Left lung (tissue), 10 donors: ENCODE measurements around the gene MAP3K9. TPM values are rescaled to one million over a fixed set of nuclear protein-coding genes. Genes with fewer than 3 reads are reported as not detected.

Source experiments
- ATAC-seq: fragments of 200-7000 bp; cut with Tn5 transposase; one replicate; pipeline ENCODE4 v1.9.1; 2020; ENCODE audit warnings: moderate library complexity
- DNase-seq, 4 donors: peaks; one replicate each; pipeline ENCODE4 v3.0.0-alpha.2; 2013 to 2020
- H3K27ac ChIP-seq, 2 donors: fragments of 200-600 bp; sonication (generic) in 1 of 2; one replicate each; pipeline versions ENCODE4 v1.5.0 to v1.8.0; 2020 to 2021
- H3K27me3 ChIP-seq, 2 donors: fragments of 200-600 bp; sonication (generic) in 1 of 2; one replicate each; pipeline versions ENCODE4 v1.5.0 to v1.8.0; 2020 to 2021
- H3K36me3 ChIP-seq, 2 donors: fragments of 200-600 bp; sonication (generic) in 1 of 2; one replicate each; pipeline versions ENCODE4 v1.5.0 to v1.8.0; 2020 to 2021
- H3K4me1 ChIP-seq, 2 donors: fragments of 200-600 bp; one replicate each; pipeline ENCODE4 v1.8.0; 2021
- H3K4me3 ChIP-seq, 2 donors: fragments of 200-600 bp; sonication (generic) in 1 of 2; one replicate each; pipeline versions ENCODE4 v1.5.0 to v1.8.0; 2020 to 2021; ENCODE audit warnings: mild to moderate bottlenecking in 1 of 2
- H3K9me3 ChIP-seq, 2 donors: fragments of 200-600 bp; sonication (generic) in 1 of 2; one replicate each; pipeline versions ENCODE4 v1.5.0 to v1.8.0; 2020 to 2021
- intact Hi-C, 2 donors: fragments of 100-400 bp; cut with DNase I; formaldehyde crosslinking; loops; one replicate each; pipeline versions ENCODE4 v1.11.2 to v1.14.2; 2022
- polyA plus RNA-seq, 6 donors: library from polyadenylated mRNA; unstranded; fragments of 120-200 nt; gene quantifications; one replicate each; pipeline ENCODE4 v1.2.1, GENCODE V29; 2013; ENCODE audit not compliant: insufficient read length in 6 of 6
- total RNA-seq, 2 donors: library from RNA; stranded (reverse); fragmentation: NEBNext Ultra II Directional; extraction: Animal tissue kit (Norgen Biotek cat#: 25700); gene quantifications; one replicate each; pipeline ENCODE4 v1.2.1, GENCODE V29; 2021
- TF ChIP-seq, protein P1 (sequence below), 2 donors: fragments of 200-600 bp; sonication (generic) in 1 of 2; IDR thresholded peaks; one replicate each; pipeline versions ENCODE4 v1.5.0 to v1.8.0; 2021; ENCODE audit warnings: antibody characterized with exemption in 2 of 2
- donor health status: DM: no; HTN: yes; CAD: no.
- donor health status: DM: no; HTN: no; CAD: no.

MAP3K9 gene
- total and polyA plus RNA-seq, 8 donors: 5.1 to 13.1 (median 6.4) TPM

DNA sequence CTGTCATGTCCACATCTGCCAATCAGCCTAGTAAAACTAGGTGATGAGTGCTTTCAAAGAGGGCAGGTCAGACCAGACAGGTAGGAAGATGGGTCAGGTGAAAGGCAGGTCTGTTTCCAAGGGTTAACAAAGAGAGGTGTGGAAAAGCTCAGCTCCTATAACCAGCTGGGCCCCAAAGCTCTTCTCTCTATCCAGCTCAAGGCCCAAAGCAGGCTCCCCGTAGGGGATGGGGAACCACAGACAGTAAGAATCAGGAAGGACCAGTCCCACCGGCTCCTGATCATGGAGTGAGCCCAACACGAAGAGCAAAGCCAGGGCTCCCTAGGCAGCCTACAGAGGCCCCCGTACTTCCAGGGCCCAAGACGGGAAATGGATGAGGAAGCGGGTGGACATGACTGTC is 84.4 kb downstream of the MAP3K9 start:
- TF ChIP-seq, protein P1, sequence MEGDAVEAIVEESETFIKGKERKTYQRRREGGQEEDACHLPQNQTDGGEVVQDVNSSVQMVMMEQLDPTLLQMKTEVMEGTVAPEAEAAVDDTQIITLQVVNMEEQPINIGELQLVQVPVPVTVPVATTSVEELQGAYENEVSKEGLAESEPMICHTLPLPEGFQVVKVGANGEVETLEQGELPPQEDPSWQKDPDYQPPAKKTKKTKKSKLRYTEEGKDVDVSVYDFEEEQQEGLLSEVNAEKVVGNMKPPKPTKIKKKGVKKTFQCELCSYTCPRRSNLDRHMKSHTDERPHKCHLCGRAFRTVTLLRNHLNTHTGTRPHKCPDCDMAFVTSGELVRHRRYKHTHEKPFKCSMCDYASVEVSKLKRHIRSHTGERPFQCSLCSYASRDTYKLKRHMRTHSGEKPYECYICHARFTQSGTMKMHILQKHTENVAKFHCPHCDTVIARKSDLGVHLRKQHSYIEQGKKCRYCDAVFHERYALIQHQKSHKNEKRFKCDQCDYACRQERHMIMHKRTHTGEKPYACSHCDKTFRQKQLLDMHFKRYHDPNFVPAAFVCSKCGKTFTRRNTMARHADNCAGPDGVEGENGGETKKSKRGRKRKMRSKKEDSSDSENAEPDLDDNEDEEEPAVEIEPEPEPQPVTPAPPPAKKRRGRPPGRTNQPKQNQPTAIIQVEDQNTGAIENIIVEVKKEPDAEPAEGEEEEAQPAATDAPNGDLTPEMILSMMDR (IDR thresholded peaks at IDR 0.05): no peak
- no peak for DNase-seq
- no peak for ATAC-seq
- intact Hi-C loops: no loop called here
- Histone ChIP-seq H3K9me3 (no peaks in the 10 kb centered on the region), H3K27me3 (no peaks in the 10 kb centered on the region), H3K4me3 (no peak overlapping the region), H3K36me3 (peaks cover 0 to under 1% of the 10 kb centered on the region in 2 donors), H3K27ac (no peak overlapping the region), H3K4me1 (no peaks in the 10 kb centered on the region)

DNA sequence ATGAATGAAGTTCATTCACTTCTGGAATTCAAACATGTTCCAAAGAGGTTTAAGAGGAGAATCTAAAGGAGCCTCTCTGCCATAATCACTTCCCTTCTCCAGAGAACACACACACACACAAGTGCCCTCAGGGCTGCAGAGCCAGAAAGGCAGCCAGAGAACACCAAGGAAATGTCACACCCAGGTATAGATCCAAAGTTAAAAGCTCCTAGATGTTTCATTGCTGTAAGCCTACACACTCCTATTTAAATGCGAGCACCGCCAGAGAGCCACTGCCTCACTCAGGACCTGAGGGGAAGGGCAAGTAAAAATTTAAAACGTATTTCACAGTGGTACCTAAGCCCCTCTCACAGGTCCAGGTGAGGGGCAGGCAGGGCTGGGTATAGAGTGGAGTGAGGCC is 85.2 kb downstream of the MAP3K9 start:
- ATAC-seq: peak; percentile 77
- no peak for DNase-seq
- no peaks in the 10 kb centered on the region for H3K9me3 ChIP-seq

DNA sequence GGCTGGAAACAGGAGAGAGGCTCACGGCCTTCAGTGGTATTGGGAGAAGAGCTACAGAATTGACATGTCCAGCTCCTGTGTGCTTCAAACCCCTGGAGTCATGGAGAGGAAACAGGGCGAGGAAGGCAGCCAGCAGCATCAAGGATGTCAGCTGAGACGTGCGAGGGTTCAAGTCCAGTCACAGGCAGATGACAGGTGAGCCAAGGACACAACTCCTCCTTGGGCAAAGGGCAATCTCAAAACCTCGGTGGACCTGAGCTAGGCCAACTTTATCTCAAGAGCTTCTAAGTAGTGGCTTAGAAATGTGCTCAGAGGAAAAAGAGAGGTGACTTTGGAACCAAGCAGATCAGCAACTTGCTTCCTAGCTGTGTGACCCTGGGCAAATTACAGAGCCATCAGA is 86.0 kb downstream of the MAP3K9 start:
- intact Hi-C loops: no loop called here
- DNase-seq: no peak
- H3K4me1 ChIP-seq: no peaks in the 10 kb centered on the region
- H3K27ac ChIP-seq: no peak overlapping the region
- H3K9me3 ChIP-seq: no peaks in the 10 kb centered on the region
- H3K36me3 ChIP-seq: no peaks in the 10 kb centered on the region
- no peak for ATAC-seq
- TF ChIP-seq, protein P1 (IDR thresholded peaks at IDR 0.05): no peak
- H3K4me3 ChIP-seq: no peak overlapping the region
- no peaks in the 10 kb centered on the region for H3K27me3 ChIP-seq

More for the DNA sequence above, 85.2 kb downstream of the MAP3K9 start:
- TF ChIP-seq, protein P1 (IDR thresholded peaks at IDR 0.05): no peak
- Histone ChIP-seq H3K36me3 (no peaks in the 10 kb centered on the region), H3K27ac (no peak overlapping the region), H3K27me3 (no peaks in the 10 kb centered on the region), H3K4me1 (no peaks in the 10 kb centered on the region), H3K4me3 (no peak overlapping the region)
- intact Hi-C loops: no loop called here

DNA sequence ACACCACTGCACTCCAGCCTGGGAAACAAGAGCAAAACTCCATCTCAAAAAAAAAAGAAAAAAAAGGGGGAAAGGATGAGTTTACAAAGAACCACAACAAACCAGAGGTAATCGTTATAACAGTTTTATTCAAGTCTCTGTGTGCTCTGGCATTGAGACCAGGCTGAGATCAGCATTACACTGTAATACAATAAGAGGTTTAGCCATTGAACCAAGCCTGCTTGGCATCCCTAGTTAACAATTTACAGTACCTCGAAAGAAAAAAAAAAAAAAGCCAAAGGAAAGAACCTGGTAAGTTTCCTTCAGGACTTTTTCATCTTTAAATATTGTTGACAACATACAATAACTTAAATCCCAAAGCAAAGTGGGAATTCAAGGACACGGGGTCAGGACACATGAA is 86.9 kb downstream of the MAP3K9 start:
- TF ChIP-seq, protein P1 (IDR thresholded peaks at IDR 0.05): no peak
- H3K4me1 ChIP-seq: no peaks in the 10 kb centered on the region

DNA sequence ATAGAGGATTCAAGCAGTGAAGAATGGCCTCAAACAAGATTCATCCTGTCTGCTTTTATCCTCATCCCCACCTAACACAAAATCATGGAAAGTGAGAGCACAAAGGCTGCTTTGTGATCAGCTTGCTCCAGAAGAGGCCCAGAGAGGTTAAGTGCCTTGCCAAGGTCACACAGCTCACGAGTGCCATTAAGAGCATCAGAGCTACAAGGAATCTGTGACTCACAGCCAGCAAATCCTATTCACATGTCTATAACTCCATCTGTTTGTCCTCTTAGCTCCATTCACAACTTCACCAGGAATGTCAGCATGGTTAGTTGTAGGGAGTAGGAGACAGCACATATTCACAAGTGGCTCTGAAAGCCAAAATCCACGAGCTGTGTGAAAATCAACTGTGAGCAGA is 87.8 kb downstream of the MAP3K9 start:
- no peak overlapping the region for H3K27ac ChIP-seq
- no peaks in the 10 kb centered on the region for H3K4me1 ChIP-seq
- no peak for ATAC-seq
- no peaks in the 10 kb centered on the region for H3K9me3 ChIP-seq
- TF ChIP-seq, protein P1 (IDR thresholded peaks at IDR 0.05): no peak
- intact Hi-C loops: no loop called here
- DNase-seq: no peak
- H3K4me3 ChIP-seq: no peak overlapping the region
- H3K36me3 ChIP-seq: no peaks in the 10 kb centered on the region
- H3K27me3 ChIP-seq: no peaks in the 10 kb centered on the region

More for the DNA sequence above, 86.9 kb downstream of the MAP3K9 start:
- Histone ChIP-seq H3K9me3 (no peaks in the 10 kb centered on the region), H3K4me3 (no peak overlapping the region), H3K27ac (no peak overlapping the region), H3K27me3 (no peaks in the 10 kb centered on the region), H3K36me3 (no peaks in the 10 kb centered on the region)
- no peak for DNase-seq
- intact Hi-C loops: no loop called here
- no peak for ATAC-seq
